IPS-18a (cell line): Measurements from ENCODE around the gene ZBTB3.
"Not testable (repeated sequence)": the region's sequence is repeated elsewhere in the genome, so short reads cannot be mapped to it uniquely, and the experiment has no call there.

ENCODE experiments used
- H3K27ac ChIP-seq: one replicate; pipeline ENCODE4 v1.5.1; 2013; ENCODE audit warnings: low read length
- H3K27me3 ChIP-seq: one replicate; pipeline ENCODE4 v1.6.1; 2013; ENCODE audit warnings: mild to moderate bottlenecking, low read length; ENCODE audit not compliant: control insufficient read depth, insufficient read depth
- H3K36me3 ChIP-seq: one replicate; pipeline ENCODE4 v1.6.1; 2013; ENCODE audit warnings: low read depth, low read length; ENCODE audit not compliant: control insufficient read depth
- H3K4me1 ChIP-seq: one replicate; pipeline ENCODE4 v1.6.1; 2013; ENCODE audit warnings: low read depth, low read length; ENCODE audit not compliant: control insufficient read depth
- H3K4me3 ChIP-seq: one replicate; pipeline ENCODE4 v1.5.1; 2013; ENCODE audit warnings: low read length
- H3K9ac ChIP-seq: one replicate; pipeline ENCODE4 v1.6.1; 2013; ENCODE audit warnings: mild to moderate bottlenecking, low read length, moderate library complexity
- H3K9me3 ChIP-seq: one replicate; pipeline ENCODE4 v1.6.1; 2013; ENCODE audit warnings: low read depth, low read length; ENCODE audit not compliant: control insufficient read depth

The ZBTB3 gene

GRCh38 chr11:62786318-62787004 lies 32.5 kb upstream of the ZBTB3 start:
- no peaks in the 10 kb centered on the region for H3K9me3 ChIP-seq
- peaks cover 8% of the 10 kb centered on the region for H3K4me1 ChIP-seq
- peak overlapping the region; percentile 99 for H3K4me3 ChIP-seq
- H3K27me3 ChIP-seq: no peaks in the 10 kb centered on the region
- no peak overlapping the region for H3K27ac ChIP-seq
- peak overlapping the region; percentile 92 for H3K9ac ChIP-seq
- H3K36me3 ChIP-seq: peaks cover 28% of the 10 kb centered on the region

DNA sequence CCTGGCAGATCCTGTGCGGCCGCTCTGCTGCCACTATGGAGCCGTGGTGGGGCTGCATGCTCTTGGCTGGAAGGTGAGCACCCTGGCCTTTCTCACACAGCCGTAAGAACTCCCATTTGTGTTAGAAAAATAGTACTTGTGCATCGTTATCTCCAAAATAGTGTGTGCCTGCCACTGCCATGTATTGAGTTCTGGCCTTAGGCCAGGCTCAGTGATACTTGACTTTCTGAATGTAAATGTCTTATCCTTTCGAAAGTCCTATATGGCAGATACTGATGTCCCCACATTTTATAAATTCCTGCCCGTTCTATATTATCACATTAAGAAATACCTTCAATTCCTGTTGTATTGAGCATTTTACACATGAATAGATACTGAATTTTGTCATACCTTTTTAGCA lies 28.8 kb upstream of the ZBTB3 start:
- H3K4me1 ChIP-seq: peaks cover 3% of the 10 kb centered on the region
- H3K4me3 ChIP-seq: no peak overlapping the region
- no peaks in the 10 kb centered on the region for H3K9me3 ChIP-seq
- H3K36me3 ChIP-seq: peaks cover 25% of the 10 kb centered on the region
- no peak overlapping the region for H3K9ac ChIP-seq
- H3K27me3 ChIP-seq: no peaks in the 10 kb centered on the region
- no peak overlapping the region for H3K27ac ChIP-seq

- Histone ChIP-seq H3K9ac (no peak overlapping the region), H3K36me3 (peaks cover 43% of the 10 kb centered on the region), H3K27me3 (no peaks in the 10 kb centered on the region), H3K4me1 (no peaks in the 10 kb centered on the region), H3K9me3 (no peaks in the 10 kb centered on the region), H3K4me3 (no peak overlapping the region), H3K27ac (no peak overlapping the region)
Observed at GRCh38 chr11:62778441-62778840, 24.5 kb upstream of the ZBTB3 start.

DNA sequence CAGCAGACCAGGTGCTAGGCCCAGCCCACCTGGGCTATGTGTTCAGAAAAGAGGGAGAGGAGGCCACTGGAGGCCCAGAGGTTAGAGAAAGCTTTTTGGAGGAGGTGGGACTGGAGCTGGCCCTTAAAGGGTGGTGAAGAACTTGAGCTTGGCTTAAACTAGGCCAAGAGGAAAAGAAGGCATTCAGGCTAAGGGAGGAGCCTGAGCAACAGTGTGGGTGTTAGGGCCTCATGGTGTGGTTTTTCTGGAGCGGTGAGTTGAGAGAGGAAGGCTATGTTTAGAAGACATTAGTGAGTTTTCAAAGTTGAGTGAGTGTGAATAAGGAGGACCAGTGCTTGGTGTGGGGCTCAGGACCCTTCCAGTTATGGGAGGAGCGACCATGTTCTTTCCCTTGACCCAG lies 23.4 kb upstream of the ZBTB3 start:
- Histone ChIP-seq H3K27ac (no peak overlapping the region), H3K9me3 (no peaks in the 10 kb centered on the region), H3K36me3 (peaks cover 39% of the 10 kb centered on the region), H3K9ac (no peak overlapping the region), H3K27me3 (no peaks in the 10 kb centered on the region), H3K4me3 (no peak overlapping the region), H3K4me1 (no peaks in the 10 kb centered on the region)

DNA sequence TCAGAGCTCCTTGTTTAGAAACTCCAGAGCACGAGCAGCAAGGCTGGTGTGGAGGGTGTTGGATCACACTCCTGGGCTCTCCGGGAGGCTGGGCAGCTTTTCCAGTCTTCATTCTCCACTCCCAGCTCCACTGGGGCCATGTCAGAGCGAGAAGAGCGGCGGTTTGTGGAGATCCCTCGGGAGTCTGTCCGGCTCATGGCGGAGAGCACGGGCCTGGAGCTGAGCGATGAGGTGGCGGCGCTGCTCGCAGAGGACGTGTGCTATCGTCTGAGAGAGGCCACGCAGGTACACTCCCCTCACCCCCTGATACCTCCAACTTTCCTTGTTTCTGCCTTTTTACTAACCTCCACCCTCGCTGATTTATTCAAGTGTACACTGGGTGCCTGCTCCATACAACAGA lies 21.7 kb upstream of the ZBTB3 start:
- H3K4me1 ChIP-seq: no peaks in the 10 kb centered on the region
- no peaks in the 10 kb centered on the region for H3K27me3 ChIP-seq
- no peaks in the 10 kb centered on the region for H3K9me3 ChIP-seq
- H3K27ac ChIP-seq: no peak overlapping the region
- peaks cover 30% of the 10 kb centered on the region for H3K36me3 ChIP-seq
- no peak overlapping the region for H3K4me3 ChIP-seq
- H3K9ac ChIP-seq: no peak overlapping the region

- peaks cover 30% of the 10 kb centered on the region for H3K36me3 ChIP-seq
- no peak overlapping the region for H3K4me3 ChIP-seq
Observed at GRCh38 chr11:62774407-62774806, 20.4 kb upstream of the ZBTB3 start.

GRCh38 chr11:62771144-62772021 lies 17.4 kb upstream of the ZBTB3 start, which contains the start of gene TAF6L:
TAF6L (plus strand) TSS chr11:62771396; CDS start chr11:62775784, 4,388 bp downstream.
- H3K27me3 ChIP-seq: no peaks in the 10 kb centered on the region
- peak within 1 kb of the TSS; percentile 73 for H3K9ac ChIP-seq
- H3K9me3 ChIP-seq: no peaks in the 10 kb centered on the region
- peak within 1 kb of the TSS; percentile 79 for H3K27ac ChIP-seq
- H3K36me3 ChIP-seq: peaks cover 18% of the 10 kb centered on the region
- no peaks in the 10 kb centered on the region for H3K4me1 ChIP-seq
- H3K4me3 ChIP-seq: peak within 1 kb of the TSS; percentile 99

More at GRCh38 chr11:62774407-62774806, 20.4 kb upstream of the ZBTB3 start:
- H3K27me3 ChIP-seq: no peaks in the 10 kb centered on the region
- H3K27ac ChIP-seq: no peak overlapping the region
- no peaks in the 10 kb centered on the region for H3K9me3 ChIP-seq
- H3K9ac ChIP-seq: no peak overlapping the region
- H3K4me1 ChIP-seq: no peaks in the 10 kb centered on the region

DNA sequence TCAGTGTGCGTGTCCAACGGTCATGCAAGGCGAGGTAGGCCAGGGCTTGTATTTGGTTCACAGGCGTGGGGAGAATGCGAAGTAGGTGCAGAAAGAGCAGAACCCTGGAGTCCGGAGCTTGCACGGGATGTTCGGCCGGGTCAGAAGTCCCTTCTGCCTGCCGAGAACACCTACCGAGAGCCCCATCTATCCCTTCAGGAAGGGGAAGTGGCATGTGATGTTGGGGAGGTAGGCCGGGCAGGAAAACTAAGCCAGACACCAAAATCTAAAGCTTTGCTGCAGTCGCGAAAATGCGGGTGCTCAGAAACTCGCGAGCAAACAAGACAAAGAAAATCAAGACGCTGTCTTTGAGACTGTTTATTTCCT lies 16.8 kb upstream of the ZBTB3 start:
- no peaks in the 10 kb centered on the region for H3K27me3 ChIP-seq
- H3K4me3 ChIP-seq: peak overlapping the region; percentile 99
- H3K9ac ChIP-seq: peak overlapping the region; percentile 73
- H3K27ac ChIP-seq: peak overlapping the region; percentile 79
- H3K9me3 ChIP-seq: no peaks in the 10 kb centered on the region
- peaks cover 16% of the 10 kb centered on the region for H3K36me3 ChIP-seq
- no peaks in the 10 kb centered on the region for H3K4me1 ChIP-seq

GRCh38 chr11:62760867-62761227 lies 6.9 kb upstream of the ZBTB3 start:
- not testable (repeated sequence) for H3K9ac ChIP-seq, H3K4me3 ChIP-seq, H3K27ac ChIP-seq, H3K27me3 ChIP-seq, H3K9me3 ChIP-seq
- Histone ChIP-seq H3K4me1 (peaks cover 15% of the 10 kb centered on the region), H3K36me3 (peaks cover 11% of the 10 kb centered on the region)

GRCh38 chr11:62757846-62758788 lies 4.2 kb upstream of the ZBTB3 start:
- H3K9ac ChIP-seq: peak overlapping the region; percentile 71
- peak overlapping the region; percentile 72 for H3K4me3 ChIP-seq
- H3K36me3 ChIP-seq: peaks cover 8% of the 10 kb centered on the region
- H3K9me3 ChIP-seq: no peaks in the 10 kb centered on the region
- no peaks in the 10 kb centered on the region for H3K27me3 ChIP-seq
- peak overlapping the region; percentile 84 for H3K27ac ChIP-seq
- peaks cover 18% of the 10 kb centered on the region for H3K4me1 ChIP-seq

GRCh38 chr11:62755086-62755615 lies 1.2 kb upstream of the ZBTB3 start:
- H3K27ac ChIP-seq: no peak overlapping the region
- peaks cover 18% of the 10 kb centered on the region for H3K36me3 ChIP-seq
- no peaks in the 10 kb centered on the region for H3K9me3 ChIP-seq
- no peaks in the 10 kb centered on the region for H3K27me3 ChIP-seq
- H3K4me3 ChIP-seq: peak overlapping the region; percentile 85
- H3K9ac ChIP-seq: no peak overlapping the region
- H3K4me1 ChIP-seq: peaks cover 9% of the 10 kb centered on the region
